NCI-H1092 (cell line): ENCODE measurements around the gene CDHR2.

ENCODE experiments used
- DNase-seq: peaks from one replicate; lab custom pipeline; 2025; lab: John Stamatoyannopoulos, UW

The CDHR2 gene

GRCh38 chr5:176529741-176530141 is 19.4 kb upstream of the CDHR2 start:
- DNase-seq, result no peak

- no peak for DNase-seq
Measured at GRCh38 chr5:176530393-176530982, 18.7 kb upstream of the CDHR2 start.

- peak; percentile 49 for DNase-seq
Measured at GRCh38 chr5:176530983-176531901, 17.9 kb upstream of the CDHR2 start.

DNA sequence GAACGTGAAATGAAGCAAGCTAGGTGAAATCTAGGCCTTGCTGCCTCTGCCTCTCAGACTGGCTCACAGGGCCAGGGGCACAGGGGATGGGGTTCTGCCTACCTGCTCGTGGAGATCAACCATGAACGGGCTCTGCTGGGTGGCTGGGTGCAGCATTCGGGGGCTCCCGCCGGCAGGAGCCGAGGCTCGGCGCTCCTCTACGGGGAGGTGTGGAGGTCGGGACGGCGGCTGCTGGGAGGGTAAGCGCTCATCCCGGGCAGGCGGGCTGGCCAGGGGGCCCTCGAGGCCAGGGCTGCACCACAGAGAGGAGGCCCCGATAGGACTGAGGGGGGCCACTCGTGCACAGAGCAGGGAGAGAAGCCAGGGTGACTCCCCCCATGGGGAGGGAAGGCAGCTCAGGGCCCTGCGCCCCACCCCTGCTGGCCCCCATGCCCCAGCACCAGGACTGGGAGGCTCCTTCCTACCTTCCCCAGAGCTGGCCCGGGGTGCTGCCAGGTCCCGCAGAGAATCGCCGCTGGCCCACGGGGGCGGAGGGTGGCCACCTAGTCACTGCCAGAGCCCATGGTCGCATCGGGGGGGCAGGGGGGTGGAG is 17.1 kb upstream of the CDHR2 start:
- DNase-seq, result no peak

- no peak for DNase-seq
Measured at GRCh38 chr5:176532795-176533194, 16.3 kb upstream of the CDHR2 start.

DNA sequence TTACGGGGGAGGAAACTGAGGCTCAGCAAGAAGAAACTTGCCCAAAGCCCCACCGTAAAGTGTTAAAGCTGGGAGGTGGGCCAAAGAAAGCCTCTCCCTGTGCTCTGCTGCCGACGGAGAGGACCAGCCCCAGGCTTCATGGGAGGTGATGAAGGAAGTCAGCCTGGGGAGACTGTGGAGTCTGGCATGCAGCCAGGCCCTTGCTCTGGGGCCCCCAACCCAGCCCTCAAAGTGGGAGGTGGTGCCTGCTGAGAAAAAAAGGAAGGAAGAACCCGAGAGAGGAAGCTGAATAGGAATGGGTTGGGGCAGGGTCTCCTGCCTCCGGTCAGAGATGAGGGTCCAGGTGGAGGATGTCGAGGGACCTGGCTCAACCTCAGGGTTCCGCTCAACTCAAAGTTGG is 15.8 kb upstream of the CDHR2 start:
- DNase-seq, result no peak

- no peak for DNase-seq
Measured at GRCh38 chr5:176533894-176534611, 15.1 kb upstream of the CDHR2 start.

DNA sequence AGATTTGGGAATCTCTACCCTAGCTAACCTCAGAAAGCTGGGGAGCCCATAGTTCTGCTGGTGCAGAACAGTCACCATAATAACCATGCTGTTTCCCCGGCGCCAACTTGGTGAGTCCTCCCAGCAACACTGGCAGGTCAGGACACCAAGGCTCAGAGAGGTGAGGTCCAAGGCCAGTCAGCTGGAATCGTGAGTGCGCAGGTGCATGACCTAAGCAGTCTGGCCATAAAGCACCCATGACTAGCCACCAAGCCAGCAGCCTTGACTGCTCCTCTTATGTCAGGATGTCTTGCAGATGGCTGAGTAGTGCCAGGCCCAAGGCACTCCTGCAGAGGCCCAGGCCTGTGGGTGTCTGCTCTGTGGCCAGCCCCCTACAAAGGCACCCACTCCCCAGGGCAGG is 14.5 kb upstream of the CDHR2 start:
- DNase-seq, result no peak

DNA sequence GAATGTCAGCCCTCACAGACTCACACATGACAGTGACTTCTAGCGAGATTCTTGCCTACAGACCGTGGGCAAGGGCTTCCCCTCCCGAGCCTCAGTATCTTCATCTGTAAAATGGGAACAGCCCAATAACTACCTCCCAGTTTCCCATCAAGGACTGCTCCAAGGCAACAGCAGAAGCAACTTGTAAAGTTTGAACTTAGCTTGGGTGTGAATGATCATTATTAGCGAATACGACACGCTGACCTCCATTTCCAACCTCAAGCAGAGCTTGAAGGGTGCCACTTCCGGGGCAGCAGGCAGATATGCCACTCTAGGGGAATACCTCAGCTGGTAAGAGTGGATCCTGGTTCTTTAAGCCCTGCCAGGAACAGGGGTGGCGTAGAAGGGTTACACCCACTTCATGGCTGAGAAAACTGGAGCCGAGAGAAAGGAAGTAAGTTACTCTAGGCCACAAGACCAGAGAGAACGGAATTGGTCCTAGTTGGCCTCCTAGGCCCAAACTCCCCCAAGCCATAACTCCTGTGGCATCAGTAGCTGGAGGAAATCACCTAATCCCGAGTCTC is 14.0 kb upstream of the CDHR2 start:
- DNase-seq, result no peak

DNA sequence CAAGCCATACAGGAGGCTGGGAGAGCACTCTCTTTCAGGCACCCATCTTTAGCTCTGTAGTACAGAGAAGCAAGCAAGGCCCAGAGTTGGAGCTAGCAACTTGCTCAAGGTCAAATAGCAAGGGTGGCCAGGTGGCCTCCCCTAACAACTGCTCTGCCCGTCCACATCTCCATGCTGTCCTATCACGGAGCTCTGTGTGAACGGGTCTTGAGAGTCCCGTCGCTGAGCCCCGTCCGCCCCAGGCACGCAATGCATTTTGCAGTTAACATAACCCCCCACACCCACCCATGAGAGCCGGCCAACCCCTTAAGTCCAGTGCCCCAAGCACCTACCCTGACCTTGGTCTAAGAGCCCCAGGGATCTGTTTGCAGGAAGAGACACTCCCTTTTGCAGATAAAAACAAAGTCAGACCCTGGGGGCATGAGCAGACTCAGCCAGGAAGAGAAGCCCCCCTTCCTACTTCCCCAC is 13.4 kb upstream of the CDHR2 start:
- DNase-seq, result no peak

DNA sequence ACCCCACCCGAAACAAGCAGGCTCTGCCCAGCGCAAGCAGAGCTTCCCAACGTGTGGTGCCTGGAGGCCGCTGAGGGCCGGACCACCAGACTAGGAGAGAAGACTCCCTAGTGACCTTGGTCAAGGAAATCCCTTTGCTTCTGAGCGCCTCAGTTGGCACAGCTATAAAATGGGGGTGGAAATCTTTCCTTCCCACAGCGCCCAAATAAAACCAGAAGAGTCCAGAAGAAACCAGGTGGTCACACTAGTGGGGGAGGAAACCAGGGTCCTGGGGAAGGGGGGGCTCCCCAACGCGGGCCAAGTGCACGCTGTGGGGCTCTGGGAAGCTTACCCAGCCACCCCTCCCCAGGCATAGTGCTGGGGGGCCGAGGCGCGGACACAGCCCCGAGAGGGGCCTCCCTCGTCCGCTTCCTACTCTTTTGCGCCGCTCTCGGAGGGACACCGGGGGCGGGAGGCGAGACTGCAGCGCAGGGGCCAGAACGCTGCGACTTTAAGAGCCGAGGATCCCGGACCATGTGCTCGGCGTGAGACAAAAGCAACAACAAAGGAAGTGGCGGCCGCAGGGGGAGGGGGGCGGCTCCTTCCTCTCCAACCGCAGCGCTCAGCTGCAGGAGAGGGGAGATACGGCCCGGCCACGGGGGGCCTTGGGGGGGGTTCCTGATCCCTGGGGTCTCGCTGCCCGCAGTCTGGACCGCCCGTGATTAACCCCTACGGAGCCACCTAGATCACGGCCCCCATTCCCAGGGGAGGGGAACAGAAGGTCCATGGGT is 12.8 kb upstream of the CDHR2 start:
- peak; percentile 52 for DNase-seq

DNA sequence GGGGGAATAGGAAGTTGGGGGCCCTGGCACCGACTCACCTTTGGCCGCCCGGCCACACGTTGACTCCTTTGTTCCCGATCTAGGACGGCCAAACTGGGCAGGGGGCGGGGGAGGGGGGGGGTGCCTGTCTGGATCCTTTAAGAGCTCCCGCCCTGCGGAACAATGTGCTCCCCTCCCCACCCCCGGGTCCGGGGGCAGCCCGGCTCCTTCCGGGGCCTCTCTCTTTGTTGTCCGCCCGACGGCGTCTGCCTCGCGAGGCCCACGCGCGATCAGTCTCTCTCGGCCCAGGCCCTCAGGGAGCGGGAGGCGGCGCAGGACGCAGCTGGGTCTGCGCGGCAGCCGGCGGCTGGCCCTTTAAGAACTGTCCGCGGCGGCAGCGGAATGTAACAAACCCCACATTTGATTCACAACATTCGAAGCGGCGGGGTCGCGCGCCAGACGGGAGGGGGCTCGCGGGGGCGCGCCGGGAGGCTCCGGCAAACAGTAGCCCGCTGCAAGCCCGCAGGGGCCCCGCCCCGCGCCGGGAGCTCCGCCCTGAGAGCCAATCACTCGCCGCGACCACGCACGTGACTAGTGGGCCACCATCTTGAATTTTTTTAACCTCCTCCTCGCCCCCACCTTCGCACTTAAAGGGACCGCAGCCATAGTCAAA is 12.1 kb upstream of the CDHR2 start, which contains the start of gene RNF44:
RNF44 (minus strand) TSS at position 501 of the 652 bp plus-strand sequence. CDS start 4,930 bp downstream, outside the sequence.
- DNase-seq, result peak; percentile 84

DNA sequence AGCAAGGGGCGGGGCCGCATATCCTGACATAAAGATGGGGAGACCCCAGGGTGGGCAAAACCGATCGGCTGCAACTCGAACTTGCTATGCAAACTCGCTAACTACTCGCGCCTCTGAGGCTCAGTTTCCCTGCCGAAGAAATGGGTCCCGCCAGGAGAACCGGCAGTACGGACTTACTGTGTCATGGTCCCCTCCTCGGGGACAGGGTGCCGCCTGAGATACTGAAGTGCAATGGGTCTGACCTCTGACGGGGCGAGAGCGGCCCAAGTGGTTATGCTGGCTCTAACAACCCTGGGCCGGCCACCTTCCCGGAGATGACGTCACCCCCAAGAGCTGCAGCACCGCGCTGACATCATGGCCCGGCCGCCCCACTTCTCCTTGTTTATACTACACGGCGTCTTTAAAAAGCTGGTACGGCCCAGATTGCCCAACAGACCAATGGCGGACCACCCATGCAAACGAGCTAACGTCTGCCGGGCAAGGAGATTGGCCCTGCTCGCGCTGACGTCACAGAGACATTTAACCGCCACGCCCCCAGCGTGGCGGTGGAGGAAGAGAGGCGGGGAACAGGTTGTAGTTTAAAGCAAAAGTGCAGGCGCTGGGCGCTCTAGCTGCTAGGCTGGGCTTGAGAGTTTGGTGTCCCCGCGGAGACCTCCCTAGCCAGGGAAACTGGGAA is 11.4 kb upstream of the CDHR2 start:
- DNase-seq, result peak; percentile 94

DNA sequence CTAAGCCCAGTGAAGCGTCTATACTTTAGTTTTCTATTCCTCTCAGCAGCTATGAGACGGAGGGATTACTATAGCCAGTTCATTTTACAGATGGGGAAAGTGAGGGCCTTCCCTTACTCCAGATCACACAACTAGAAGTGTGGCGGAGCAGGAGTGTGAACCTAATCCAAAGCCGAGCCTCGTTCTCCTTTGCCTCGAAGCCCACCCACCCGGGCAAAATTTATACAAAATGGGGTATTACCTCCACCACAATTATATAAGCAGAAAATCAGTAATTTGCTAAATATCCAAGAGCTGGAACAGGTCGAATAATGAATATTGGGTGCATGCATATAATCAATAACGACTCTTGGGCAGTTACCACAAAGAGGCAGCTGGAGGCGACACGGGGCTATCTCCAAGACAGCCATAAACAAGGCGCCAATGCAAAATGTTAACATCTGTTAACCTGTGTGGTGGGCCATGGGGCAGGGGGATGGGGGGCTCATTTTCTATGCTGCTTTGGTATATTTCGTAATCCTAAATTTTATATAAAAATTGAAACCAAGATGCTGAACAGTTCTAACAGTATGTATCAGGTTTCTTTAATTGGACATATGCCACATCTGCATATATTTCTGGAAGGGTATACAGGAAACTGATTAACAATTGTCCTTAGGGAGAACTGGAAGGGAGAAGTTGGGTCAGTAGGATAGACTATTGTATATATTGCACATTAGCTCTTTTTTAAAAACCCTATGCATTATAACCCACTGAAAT is 10.7 kb upstream of the CDHR2 start:
- no peak for DNase-seq

DNA sequence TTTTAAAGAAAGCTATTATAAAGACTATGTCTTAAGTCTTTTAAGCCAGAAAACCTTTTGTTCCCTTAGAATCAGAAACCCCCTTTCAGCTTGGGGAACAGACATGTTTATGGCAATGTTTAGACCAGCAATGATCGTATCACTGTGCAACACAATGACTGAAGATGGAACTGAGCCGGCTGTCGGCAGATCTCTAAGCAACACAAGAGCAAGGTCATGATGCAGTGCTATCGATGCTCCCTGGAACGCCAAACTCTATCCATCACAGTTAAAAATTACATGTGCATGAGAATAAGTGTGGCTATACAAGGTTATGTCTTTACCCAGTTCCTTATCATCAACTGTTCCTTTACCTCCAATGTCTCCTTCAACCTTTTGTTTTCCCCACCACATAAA is 10.2 kb upstream of the CDHR2 start:
- DNase-seq, result no peak

DNA sequence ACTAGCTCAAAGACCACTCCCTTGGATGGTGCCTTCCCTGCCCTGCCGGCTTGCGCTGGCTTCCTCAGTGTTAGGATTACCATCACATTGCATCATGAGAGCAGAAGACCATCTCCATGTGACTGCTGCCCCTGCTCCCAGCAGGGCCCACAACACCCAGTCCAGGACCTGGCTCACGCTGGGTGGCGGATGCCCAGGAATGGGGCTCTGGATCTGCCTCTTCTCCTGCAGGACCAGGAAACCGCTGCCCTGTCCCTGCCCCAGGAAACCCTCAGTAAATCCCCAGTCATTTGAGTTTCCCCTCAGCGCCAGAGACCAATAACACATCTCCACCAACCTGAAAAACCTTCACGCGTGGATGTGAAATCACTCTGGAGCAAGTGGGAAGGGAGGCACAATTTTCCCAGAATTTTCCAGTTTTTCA is 8.7 kb upstream of the CDHR2 start:
- DNase-seq, result no peak

DNA sequence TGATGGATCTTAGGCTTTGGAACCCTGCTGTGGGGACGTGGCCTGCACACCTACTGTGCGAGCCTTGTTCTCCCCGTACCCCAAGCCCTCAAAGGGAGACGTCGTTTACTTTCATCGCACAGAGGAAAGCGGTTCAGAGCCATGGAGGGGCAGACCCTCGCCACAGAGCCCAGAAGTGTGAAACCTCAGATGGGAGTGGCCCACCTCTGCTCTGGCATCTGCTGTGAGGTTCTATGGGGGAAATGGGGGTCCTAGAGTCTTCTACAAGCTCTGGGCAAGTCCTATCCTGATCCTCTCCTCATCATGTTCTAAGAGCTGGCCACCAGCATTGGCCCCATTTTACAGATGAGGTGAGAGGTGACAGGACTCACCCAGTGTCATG is 8.2 kb upstream of the CDHR2 start:
- DNase-seq, result no peak

DNA sequence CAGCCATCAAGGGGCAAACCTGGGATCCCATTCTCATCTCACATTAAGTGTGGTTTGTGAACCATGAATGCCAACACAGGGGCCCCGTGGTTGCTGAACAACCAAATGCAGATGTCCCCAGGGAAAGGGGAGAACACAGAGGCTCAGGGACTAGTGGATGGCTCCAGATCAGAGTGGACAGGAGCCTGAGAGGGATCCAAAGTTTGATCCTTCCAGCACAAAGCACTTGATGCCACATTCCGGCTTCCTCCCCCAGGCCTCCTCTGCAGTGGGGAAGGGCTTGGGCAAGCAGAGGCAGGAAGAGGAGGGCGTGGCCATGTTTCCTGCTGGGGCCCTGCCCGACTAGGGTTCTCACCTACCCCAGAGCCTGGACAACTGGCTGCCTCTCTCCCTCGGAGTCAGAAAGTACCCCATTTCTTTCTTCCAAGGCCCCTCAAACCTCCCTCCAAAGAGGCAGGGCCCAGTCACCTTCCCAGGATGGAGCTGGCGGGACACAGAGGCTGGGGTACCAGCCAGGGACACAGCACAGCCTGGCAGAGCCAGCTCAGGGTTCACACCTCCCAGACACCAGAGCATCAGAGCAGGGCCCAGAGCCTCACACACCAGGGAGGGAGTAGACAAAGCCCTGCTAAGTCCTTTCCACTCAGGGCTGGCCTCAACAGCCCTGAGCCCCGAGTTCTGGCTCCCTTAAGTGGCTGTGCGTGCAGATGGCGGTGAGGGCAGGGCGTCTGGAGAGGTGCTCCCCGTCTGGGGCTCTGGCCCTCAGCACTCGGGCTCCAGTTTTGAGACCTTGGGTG is 7.6 kb upstream of the CDHR2 start:
- DNase-seq, result no peak
